Prostate gland (tissue), 2 donors: ENCODE measurements around the gene GRIN2A. TPM values are rescaled to one million over a fixed set of nuclear protein-coding genes. Genes with fewer than 3 reads are reported as not detected.

ENCODE experiments used
- DNase-seq: peaks from one replicate; pipeline ENCODE4 v3.0.0-alpha.2; 2019; ENCODE audit warnings: low spot score
- H3K27ac ChIP-seq, 2 donors: fragments of 200-600 bp; sonication (generic); 2 replicates each; pipeline ENCODE4 v1.5.1; 2017 to 2019
- H3K27me3 ChIP-seq: fragments of 200-600 bp; sonication (generic); replicated peaks from 2 replicates; pipeline ENCODE4 v1.5.1; 2019; ENCODE audit not compliant: insufficient read depth
- H3K36me3 ChIP-seq, 2 donors: fragments of 200-600 bp; sonication (generic); 1 replicate in 1 of 2; 2 replicates in 1 of 2; pipeline versions ENCODE4 v1.5.1 to v1.8.1; 2017 to 2019
- H3K4me1 ChIP-seq: fragments of 200-600 bp; sonication (generic); replicated peaks from 2 replicates; pipeline ENCODE4 v1.5.1; 2019
- H3K4me3 ChIP-seq, 2 donors: fragments of 200-600 bp; sonication (generic); 2 replicates each; pipeline ENCODE4 v1.5.1; 2017 to 2019
- H3K9me3 ChIP-seq: fragments of 200-600 bp; sonication (generic); 2 replicates; pipeline ENCODE4 v1.5.1; 2017
- CTCF ChIP-seq, 4 experiments: fragments of 200-600 bp in 2 of 4; fragments of 450-650 bp in 2 of 4; sonication (generic) in 2 of 4; IDR thresholded peaks; 1 replicate in 3 of 4; 2 replicates in 1 of 4; pipeline ENCODE4 v1.5.1; 2016 to 2019; ENCODE audit warnings: antibody characterized with exemption in 4 of 4, mild to moderate bottlenecking in 2 of 4, moderate library complexity in 2 of 4
- POLR2A ChIP-seq: fragments of 450-650 bp; IDR thresholded peaks from one replicate; pipeline ENCODE4 v1.6.1; 2016; ENCODE audit warnings: antibody characterized with exemption, mild to moderate bottlenecking
- POLR2AphosphoS5 ChIP-seq: sonication (generic); formaldehyde crosslinking; IDR thresholded peaks from one replicate; pipeline ENCODE4 v1.6.1; 2017; ENCODE audit warnings: antibody characterized with exemption
- WGBS: methylation state at CpG from one replicate; pipeline ENCODE4 v1.1.5; 2018; 5-methylcytosine and 5-hydroxymethylcytosine counted together
- intact Hi-C: fragments of 100-400 bp; cut with DNase I; formaldehyde crosslinking; loops from one replicate; pipeline ENCODE4 v1.14.2; 2022
- total RNA-seq, 2 donors: library from RNA; depleted of rRNA; stranded (reverse); fragments of >200 nt; gene quantifications; one replicate each; pipeline ENCODE4 v1.1.0, GENCODE V29; 2016

The GRIN2A gene
- total RNA-seq, 2 donors from 2014 or later = 0.23 to 11.4 TPM

DNA sequence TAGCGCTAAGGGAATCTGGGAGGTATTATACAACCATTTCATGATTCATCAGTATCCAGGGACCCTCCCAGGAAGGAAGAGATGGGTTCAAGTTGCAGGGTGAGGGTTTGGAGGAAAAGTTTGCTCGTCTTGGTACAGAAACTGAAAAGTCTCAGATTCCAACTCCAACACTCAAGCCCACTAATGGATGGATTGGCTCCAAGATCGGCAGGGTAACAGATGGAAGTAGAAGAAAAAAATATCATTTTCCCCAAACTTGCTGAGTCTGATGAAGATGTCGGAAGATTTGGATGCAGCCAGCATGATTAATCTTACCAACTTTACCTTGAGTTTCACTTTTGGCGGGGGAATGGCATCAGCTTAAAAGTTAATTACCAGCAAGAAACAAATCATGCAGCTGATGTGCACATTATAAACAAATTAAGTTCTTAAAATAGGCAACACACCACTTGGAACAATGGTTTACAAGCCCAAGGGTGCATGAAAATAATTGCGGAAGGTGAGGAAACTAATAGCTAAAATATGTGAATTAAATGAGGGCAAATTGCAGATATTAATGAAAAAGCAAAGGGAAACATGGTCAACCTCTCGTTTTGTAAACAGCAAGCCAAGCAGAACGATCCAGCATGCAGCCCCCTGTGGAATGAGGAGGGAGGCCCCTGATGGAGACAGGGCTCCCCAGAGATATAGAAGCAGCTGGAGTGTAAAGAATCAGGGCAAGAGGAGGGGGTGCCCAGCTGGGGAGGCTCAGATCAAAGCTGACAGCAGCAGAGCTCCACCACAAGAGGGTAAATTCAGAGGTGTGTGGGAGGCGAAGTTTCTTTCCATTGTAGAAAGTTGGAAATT is 44.1 kb upstream of the GRIN2A start:
- intact Hi-C loops = no loop called here
- no peak for DNase-seq
- H3K4me1 ChIP-seq = no peaks in the 10 kb centered on the region
- no peaks in the 10 kb centered on the region for H3K36me3 ChIP-seq
- H3K9me3 ChIP-seq = no peaks in the 10 kb centered on the region
- TF ChIP-seq POLR2A (no peak), POLR2AphosphoS5 (no peak)
- H3K27ac ChIP-seq = no peak overlapping the region
- WGBS = 68% methylated on average over 9 of the region's 9 CpGs
- H3K4me3 ChIP-seq = no peak overlapping the region
- H3K27me3 ChIP-seq = peaks cover 4% of the 10 kb centered on the region

DNA sequence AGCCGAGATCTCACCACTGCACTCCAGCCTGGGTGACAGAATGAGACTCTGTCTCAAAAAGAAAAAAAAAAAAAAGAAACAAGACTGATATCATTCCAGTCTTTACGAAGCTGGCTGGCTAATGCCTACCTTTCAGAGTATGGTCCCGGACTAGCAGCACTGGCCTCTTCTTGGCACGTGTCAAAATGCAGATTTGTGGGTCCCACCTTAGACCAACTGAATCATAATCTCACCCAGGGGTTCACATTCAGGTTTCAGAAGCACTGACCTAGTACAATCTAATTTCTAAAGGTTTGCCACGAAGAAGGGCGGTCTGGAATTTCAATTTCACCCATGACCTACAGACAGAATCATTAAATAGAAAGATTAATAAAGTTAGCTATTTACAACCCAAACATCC is 43.4 kb upstream of the GRIN2A start:
- TF ChIP-seq POLR2AphosphoS5 (no peak), POLR2A (no peak), CTCF (IDR thresholded peaks at IDR 0.05) (no peak)
- Histone ChIP-seq H3K36me3 (no peaks in the 10 kb centered on the region), H3K9me3 (no peaks in the 10 kb centered on the region), H3K27ac (no peak overlapping the region), H3K4me1 (no peaks in the 10 kb centered on the region), H3K4me3 (no peak overlapping the region), H3K27me3 (peaks cover 4% of the 10 kb centered on the region)
- 86% methylated on average over 6 of the region's 6 CpGs for WGBS
- intact Hi-C loops = no loop called here
- DNase-seq = no peak

- no peak for DNase-seq
- intact Hi-C loops = no loop called here
- TF ChIP-seq CTCF (IDR thresholded peaks at IDR 0.05) (no peak), POLR2A (no peak), POLR2AphosphoS5 (no peak)
- no peak overlapping the region for H3K4me3 ChIP-seq
- no peaks in the 10 kb centered on the region for H3K4me1 ChIP-seq
- whole genome bisulfite sequencing = 94% methylated on average over 4 of the region's 4 CpGs
- no peak overlapping the region for H3K27ac ChIP-seq
- peaks cover 4% of the 10 kb centered on the region for H3K27me3 ChIP-seq
- no peaks in the 10 kb centered on the region for H3K9me3 ChIP-seq
- H3K36me3 ChIP-seq = no peaks in the 10 kb centered on the region
Observed at GRCh38 chr16:10224850-10225249, 42.6 kb upstream of the GRIN2A start.

DNA sequence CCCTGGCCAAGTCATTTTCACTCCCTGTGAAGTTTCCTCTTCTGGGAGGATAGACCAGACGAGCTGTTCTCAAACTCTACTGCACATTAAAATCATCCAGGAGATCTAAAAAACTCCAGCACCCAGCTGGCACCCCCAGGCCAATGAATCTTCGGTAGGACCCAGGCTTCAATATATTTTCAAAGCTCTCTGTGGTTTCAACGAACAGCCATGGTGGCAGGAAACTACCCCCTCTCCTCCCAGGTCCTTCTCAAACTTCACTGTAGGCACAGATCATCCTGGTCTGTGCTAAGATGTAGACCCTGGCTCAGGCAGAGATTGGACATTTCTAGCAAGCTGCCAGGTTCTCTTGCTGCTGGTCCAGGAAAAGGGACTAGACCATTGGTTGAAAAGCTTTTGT is 38.7 kb upstream of the GRIN2A start:
- intact Hi-C loops = no loop called here
- DNase-seq = no peak
- 80% methylated on average over 3 of the region's 3 CpGs for WGBS

DNA sequence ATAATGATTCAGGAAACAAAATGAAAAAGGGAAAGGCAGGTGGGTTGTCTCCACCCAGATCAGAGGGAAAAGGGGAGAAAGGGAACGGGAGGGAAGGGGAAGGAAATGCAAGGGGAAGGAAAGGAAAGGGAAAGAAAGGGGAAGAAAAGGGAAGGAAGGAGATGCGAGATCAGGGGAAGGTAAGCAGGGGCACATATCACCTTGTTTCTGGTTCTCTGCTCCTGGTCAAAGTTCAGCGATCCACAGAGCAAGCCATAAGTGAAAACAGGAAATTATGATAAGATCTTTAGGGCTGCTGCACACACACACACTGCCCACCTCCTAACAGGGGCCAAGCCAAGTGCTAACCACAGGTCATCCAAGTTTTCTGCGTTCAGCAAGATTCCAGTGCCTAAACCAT is 37.5 kb upstream of the GRIN2A start:
- Histone ChIP-seq H3K27me3 (peaks cover 4% of the 10 kb centered on the region), H3K36me3 (no peaks in the 10 kb centered on the region), H3K4me3 (no peak overlapping the region), H3K4me1 (no peaks in the 10 kb centered on the region), H3K9me3 (no peaks in the 10 kb centered on the region), H3K27ac (no peak overlapping the region)
- DNase-seq = no peak
- 26% methylated on average over 4 of the region's 4 CpGs for WGBS
- intact Hi-C loops = no loop called here
- no peak for TF ChIP-seq CTCF (IDR thresholded peaks at IDR 0.05)
- TF ChIP-seq POLR2A = no peak
- no peak for TF ChIP-seq POLR2AphosphoS5

More for the DNA sequence above, 38.7 kb upstream of the GRIN2A start:
- no peaks in the 10 kb centered on the region for H3K4me1 ChIP-seq
- H3K36me3 ChIP-seq = no peaks in the 10 kb centered on the region
- H3K4me3 ChIP-seq = no peak overlapping the region
- no peaks in the 10 kb centered on the region for H3K9me3 ChIP-seq
- TF ChIP-seq CTCF (IDR thresholded peaks at IDR 0.05) = no peak
- TF ChIP-seq POLR2A = no peak
- no peak for TF ChIP-seq POLR2AphosphoS5
- H3K27ac ChIP-seq = no peak overlapping the region
- peaks cover 4% of the 10 kb centered on the region for H3K27me3 ChIP-seq
